A673 (cell line): Measurements from ENCODE around the gene PBRM1.

Source experiments
- CTCF ChIP-seq: fragments of 300-800, 200-600 bp; sonication (generic); conservative IDR thresholded peaks from 2 replicates; pipeline ENCODE4 v1.5.1; 2017; ENCODE audit warnings: low read depth, mild to moderate bottlenecking, antibody characterized with exemption, low read length, moderate library complexity, mixed read lengths
- EZH2 ChIP-seq: fragments of 200-600 bp; sonication (generic); IDR thresholded peaks from 2 replicates; pipeline ENCODE4 v1.6.1; 2017; ENCODE audit warnings: borderline replicate concordance, low read depth, mild to moderate bottlenecking, mixed read lengths, antibody characterized with exemption, low read length; ENCODE audit not compliant: poor library complexity, severe bottlenecking

GRCh38 chr3:52679199-52679538 lies 6.5 kb downstream of the PBRM1 start:
- TF ChIP-seq CTCF = no peak
- no peak for TF ChIP-seq EZH2
